NCI-H510A treated with DMSO at 0.1 percent for 48 hours (cell line): ENCODE measurements around the gene LHFPL4.

Source experiments
- DNase-seq: peaks from one replicate; lab custom pipeline; 2025; lab: John Stamatoyannopoulos, UW

Gene LHFPL4

DNA sequence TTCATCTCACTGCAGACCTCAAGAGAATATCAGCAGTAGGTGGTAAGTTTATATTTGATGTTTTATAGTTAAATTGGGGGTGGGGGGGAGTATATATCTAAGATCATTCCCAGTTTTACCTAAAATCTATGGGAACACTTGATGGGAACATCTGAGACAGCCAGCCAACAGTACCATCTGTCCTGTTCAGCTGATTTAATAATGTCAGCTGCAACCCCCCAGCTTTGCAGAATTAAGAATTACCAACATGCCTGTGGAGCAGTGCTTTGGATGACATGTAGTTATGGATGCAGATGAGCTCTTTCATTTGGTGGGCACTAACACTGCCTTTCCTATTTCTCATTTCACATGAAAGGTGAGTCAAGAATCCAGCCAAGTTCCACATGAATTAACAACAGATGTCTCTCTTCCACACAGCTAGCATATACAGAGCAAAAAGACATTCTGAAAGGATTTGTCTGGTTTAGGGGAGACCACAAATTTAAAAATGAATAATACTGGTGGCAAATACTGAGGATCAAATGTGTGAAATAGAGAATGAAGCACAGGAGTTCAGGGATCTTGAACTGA, 80.0 kb downstream of the LHFPL4 start:
- DNase-seq, result no peak

DNA sequence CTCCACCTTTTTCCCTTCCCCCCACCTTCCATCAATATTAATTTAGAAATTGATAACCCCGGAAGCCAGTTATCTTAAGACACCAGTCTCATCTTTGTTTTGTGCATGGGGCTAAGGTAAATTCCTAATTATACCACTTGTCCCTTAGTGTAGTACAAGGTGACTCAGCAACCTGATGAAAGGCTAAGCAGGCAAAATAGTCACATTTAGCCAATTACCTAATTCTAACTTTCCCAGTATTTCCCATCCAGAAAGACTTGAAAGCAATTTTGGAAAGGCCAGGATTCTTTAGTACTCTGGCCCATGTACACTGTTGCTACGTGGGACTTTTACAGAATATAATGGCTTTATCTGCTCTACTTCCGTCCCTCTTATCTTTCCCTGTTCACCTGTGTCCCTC, 83.6 kb downstream of the LHFPL4 start:
- no peak for DNase-seq

DNA sequence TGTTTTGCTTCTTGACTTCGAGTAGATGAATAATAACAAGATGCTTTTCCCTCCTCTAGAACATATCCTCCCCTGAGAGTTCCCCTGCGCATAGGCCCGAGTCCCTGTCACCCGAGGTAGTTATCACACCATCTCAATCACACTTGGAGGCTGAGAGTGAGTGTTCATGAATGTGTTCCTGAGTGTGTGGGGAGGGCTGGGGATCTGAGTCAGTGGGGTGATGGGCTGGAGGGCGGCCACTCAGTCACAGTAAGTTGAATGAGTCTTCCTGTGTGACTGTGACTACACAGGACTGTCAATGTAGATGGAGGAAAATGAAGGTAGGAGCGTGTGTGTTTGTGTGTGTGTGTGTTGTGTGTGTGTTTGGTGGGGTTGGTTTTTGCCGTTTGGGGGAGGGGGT, 85.2 kb downstream of the LHFPL4 start:
- DNase-seq, result no peak

DNA sequence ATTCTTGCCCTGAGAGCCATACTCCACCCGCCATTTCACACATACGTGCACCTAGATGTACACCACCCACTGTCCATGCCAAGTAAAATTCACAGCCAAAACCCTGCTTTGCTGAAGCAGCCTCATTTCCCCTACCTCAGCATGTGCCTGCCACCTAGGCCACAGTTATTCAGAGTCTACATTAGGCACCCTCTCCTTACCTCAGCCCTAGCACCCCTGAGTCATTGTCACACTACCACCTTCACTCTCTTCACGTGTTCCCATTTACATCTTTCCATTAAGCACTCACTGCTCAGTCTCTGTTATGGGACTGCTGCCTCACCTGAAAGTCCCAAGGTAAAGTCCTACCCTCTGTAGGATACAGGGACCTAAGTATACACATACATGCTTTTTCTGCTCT, 86.2 kb downstream of the LHFPL4 start:
- DNase-seq, result no peak

DNA sequence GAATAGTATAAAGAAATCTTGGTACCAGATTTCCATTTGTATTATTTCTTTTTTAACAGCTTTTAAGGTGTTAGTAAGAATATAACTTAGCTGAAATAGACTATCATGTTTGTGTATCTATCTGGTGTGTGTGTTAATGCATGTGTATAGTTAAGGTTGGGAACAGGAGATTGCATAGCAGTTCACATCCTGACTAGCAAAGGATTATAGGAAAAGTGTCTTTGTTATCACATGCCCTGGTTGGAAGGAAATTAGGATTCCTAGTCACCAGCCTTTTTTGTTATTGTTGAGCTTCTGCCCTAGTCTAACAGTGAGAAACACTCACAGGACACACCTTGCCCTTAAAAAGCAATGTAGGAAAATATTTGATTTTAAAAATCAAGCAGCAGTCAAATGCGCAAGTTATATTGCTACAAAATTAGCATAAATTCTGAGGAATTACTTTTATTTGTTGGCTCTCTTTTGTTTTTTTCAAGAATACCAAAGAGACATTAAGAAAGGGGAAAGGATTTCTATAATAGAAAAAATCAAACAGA, 98.0 kb downstream of the LHFPL4 start:
- no peak for DNase-seq

DNA sequence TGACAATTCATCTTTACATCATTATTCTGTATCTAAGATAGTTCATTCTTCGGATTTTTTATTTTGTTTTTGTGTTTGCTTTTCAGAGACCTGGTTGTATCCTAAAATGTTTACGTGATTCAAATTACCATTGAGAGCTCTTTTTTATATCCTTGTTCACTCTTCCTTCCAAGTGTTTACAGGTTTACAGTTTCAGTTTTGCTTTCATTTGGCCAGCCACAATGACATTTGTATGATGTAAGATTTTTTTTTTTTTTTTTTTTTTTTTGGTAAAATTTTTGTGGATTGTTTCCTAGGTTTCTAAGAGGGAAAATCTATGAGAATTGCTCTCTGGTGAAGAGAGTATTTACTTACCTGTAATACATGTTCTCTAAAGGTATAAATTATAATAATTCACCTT, 101.2 kb downstream of the LHFPL4 start:
- no peak for DNase-seq

DNA sequence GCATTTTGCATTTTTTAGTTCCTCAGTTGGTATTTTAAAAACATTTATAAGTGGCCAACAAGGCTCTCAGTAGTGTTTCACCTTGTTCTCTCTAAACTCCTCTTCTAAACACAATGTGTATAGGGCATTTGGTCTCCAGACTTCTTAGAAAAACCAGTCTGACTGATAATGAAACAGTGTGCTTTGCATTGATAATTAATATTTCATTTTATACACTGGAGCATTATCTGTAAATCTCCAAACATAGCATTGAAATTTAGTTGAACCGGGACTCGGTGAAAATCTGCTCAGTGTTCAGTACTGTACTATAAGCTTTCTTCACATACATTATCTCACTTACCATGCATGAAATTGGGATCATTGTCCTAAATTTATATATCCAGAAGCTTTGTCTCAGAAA, 102.6 kb downstream of the LHFPL4 start:
- DNase-seq, result no peak

DNA sequence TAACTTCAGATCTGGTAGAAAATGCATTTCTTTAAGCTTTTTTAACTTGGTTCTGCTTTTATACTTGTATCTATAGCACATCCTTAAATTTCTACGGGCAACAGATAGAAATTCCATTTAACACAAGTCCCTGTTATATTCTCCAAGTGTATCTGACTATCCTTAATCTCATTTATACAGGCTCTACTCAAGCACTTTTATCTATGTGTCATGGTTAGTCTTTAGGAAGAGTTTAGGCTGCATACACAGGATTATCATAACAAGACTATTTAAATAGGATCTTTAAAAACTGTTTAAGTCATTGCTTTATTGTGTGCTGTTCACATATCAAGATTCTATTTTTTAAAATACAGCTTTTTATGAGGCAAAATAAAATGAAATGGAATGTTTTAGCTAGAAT, 103.5 kb downstream of the LHFPL4 start:
- no peak for DNase-seq

DNA sequence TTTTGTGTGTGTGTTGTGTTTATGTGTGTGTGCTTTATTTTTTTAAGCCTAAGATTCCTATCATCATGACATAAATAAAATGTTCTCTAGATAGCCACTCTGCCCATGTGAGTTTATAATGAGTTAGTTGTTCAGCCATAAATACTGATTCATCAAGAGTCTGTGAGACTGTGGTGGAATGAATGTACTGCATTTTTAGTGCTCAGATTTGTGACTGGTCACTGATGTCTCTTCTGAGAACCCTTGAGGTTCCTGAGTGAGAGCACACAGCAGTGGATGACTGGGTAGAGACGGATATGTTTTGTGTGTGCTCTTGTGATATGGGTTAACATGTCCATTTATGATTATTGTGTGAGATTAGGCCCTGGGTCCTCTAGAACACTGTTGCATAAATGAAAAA, 105.0 kb downstream of the LHFPL4 start:
- DNase-seq, result no peak
